KMS-11 (cell line): Measurements from ENCODE around the gene TSSK2.

ENCODE experiments used
- H2AFZ ChIP-seq: fragments of 200-600 bp; sonication (generic); 2 replicates; pipeline ENCODE4 v1.6.1; 2016; ENCODE audit warnings: antibody characterized with exemption, mixed run types, low read depth
- H3K27ac ChIP-seq: fragments of 200-600 bp; sonication (generic); 2 replicates; pipeline ENCODE4 v1.6.1; 2016; ENCODE audit warnings: mild to moderate bottlenecking, mixed run types
- H3K27me3 ChIP-seq: fragments of 200-600 bp; sonication (generic); 2 replicates; pipeline ENCODE4 v1.6.1; 2017; ENCODE audit warnings: mild to moderate bottlenecking, low read depth, mixed run types, moderate library complexity; ENCODE audit not compliant: insufficient read depth
- H3K36me3 ChIP-seq: fragments of 200-600 bp; sonication (generic); 2 replicates; pipeline ENCODE4 v1.6.1; 2017; ENCODE audit warnings: mild to moderate bottlenecking, mixed run types; ENCODE audit not compliant: insufficient read depth
- H3K4me1 ChIP-seq: fragments of 200-600 bp; sonication (generic); 2 replicates; pipeline ENCODE4 v1.6.1; 2016; ENCODE audit warnings: mild to moderate bottlenecking, low read depth, mixed run types; ENCODE audit not compliant: poor library complexity, severe bottlenecking
- H3K4me2 ChIP-seq: fragments of 200-600 bp; sonication (generic); 2 replicates; pipeline ENCODE4 v1.7.0; 2016; ENCODE audit warnings: mild to moderate bottlenecking, mixed run types
- H3K4me3 ChIP-seq: fragments of 200-600 bp; sonication (generic); IDR thresholded peaks from 2 replicates; pipeline ENCODE4 v1.6.1; 2017; ENCODE audit warnings: low read depth, low read length, mixed read lengths; ENCODE audit not compliant: insufficient read depth
- H3K79me2 ChIP-seq: fragments of 200-600 bp; sonication (generic); 2 replicates; pipeline ENCODE4 v1.6.1; 2016; ENCODE audit warnings: low read depth, mixed run types; ENCODE audit not compliant: insufficient read depth
- H3K9ac ChIP-seq: fragments of 200-600 bp; sonication (generic); 2 replicates; pipeline ENCODE4 v1.6.1; 2016; ENCODE audit warnings: mild to moderate bottlenecking, mixed run types
- H4K20me1 ChIP-seq: fragments of 200-600 bp; sonication (generic); 2 replicates; pipeline ENCODE4 v1.6.1; 2016; ENCODE audit warnings: mild to moderate bottlenecking, mixed run types; ENCODE audit not compliant: insufficient read depth
- TF ChIP-seq, protein P1 (sequence below): fragments of 200-600 bp; sonication (generic); conservative IDR thresholded peaks from 2 replicates; pipeline ENCODE4 v1.6.1; 2017; ENCODE audit warnings: low read depth, mild to moderate bottlenecking, antibody characterized with exemption, low read length, moderate library complexity, mixed read lengths

The TSSK2 gene

DNA sequence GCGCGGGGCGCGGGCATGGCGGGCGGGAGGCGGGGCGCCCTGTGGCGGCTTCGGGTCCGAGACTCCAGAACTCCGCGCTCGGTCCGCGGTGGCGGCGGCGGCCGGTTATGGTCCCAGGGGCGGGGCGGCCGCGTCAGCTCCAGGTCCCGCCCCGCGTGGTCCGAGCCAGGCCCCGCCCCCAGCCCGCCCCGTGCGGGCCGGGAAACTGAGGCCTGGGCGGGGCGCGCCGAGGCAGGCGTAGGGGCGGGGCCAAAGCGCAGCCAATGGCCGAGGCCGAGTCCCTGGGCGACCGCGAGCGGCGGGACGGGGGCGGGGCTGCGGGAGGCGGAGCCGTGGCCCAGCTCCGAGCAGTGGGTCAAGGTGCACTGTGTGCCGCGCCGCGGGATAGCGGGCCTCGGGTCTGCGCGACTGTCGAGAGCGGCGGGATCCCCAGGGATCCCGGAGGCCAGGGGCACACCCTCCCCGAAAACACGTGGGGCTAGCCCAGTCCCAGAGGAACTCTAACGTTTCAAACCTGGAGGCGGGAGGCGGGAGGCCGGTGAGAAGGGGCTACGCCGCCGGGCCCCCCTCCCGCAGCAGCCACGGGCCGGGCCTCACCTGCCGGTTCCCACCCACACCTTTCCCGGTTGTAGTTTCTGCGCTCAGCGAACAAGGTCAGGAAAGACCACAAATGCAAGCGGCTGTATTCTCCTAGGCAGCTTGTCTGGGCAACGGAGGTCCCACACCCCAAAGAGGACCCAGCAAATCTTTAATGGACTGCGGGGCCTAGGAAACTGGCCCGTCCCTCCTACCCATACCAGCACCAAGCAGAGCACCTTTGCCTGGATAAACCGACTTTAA, 47.8 kb downstream of the TSSK2 start, which contains the start of gene SLC25A1:
SLC25A1 (minus strand) TSS at position 80 of the 840 bp plus-strand sequence; CDS start at position 17, 63 bp downstream.
- H3K36me3 ChIP-seq, result no peaks in the 10 kb centered on the region
- TF ChIP-seq, protein P1, sequence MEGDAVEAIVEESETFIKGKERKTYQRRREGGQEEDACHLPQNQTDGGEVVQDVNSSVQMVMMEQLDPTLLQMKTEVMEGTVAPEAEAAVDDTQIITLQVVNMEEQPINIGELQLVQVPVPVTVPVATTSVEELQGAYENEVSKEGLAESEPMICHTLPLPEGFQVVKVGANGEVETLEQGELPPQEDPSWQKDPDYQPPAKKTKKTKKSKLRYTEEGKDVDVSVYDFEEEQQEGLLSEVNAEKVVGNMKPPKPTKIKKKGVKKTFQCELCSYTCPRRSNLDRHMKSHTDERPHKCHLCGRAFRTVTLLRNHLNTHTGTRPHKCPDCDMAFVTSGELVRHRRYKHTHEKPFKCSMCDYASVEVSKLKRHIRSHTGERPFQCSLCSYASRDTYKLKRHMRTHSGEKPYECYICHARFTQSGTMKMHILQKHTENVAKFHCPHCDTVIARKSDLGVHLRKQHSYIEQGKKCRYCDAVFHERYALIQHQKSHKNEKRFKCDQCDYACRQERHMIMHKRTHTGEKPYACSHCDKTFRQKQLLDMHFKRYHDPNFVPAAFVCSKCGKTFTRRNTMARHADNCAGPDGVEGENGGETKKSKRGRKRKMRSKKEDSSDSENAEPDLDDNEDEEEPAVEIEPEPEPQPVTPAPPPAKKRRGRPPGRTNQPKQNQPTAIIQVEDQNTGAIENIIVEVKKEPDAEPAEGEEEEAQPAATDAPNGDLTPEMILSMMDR, result no peak
- no peaks in the 10 kb centered on the region for H4K20me1 ChIP-seq

DNA sequence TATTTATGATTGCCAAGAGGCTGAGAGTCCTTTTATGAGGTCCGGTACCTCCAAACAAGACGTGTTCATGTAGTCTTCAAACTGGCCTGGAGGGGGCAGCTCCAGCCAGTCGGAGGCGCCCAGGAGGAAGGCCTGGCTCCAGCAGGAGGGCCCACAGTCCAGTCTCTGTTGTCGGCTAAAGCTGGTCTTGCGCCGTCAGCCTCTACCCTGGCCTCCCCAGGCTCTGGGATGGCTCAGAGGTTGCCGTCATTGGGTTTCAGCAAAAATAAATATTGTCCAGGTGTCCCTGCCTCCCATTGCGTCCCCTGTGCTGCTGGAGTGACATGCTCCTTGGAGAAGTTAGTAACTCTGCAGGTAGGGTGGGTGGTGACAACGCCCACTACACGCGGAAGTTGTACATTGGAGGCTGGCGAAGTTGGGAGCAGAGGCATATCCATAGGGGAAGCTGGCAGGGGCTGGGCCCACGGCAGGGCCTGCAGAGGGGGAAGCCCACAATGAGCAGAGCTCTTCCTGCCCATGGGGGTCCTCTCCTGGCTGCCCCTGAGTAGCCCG, 48.5 kb downstream of the TSSK2 start:
- TF ChIP-seq, protein P1, result peak; percentile 82
- peak overlapping the region; percentile 25; the same call in 1 of the 2 replicates for H3K9ac ChIP-seq
- H2AFZ ChIP-seq, result peak overlapping the region; percentile 85

More for the DNA sequence above, 47.8 kb downstream of the TSSK2 start, which contains the start of gene SLC25A1:
- peak within 1 kb of the TSS; percentile 85 for H2AFZ ChIP-seq
- H3K4me1 ChIP-seq, result peaks cover 16% of the 10 kb centered on the region
- H3K4me2 ChIP-seq, result peak within 1 kb of the TSS; percentile 88
- no peak within 1 kb of the TSS for H3K4me3 ChIP-seq
- no peaks in the 10 kb centered on the region; the same call in 1 of the 2 replicates for H3K79me2 ChIP-seq
- H3K27me3 ChIP-seq, result no peaks in the 10 kb centered on the region
- peak within 1 kb of the TSS; percentile 62; the same call in 1 of the 2 replicates for H3K9ac ChIP-seq
- H3K27ac ChIP-seq, result peak within 1 kb of the TSS; percentile 45

DNA sequence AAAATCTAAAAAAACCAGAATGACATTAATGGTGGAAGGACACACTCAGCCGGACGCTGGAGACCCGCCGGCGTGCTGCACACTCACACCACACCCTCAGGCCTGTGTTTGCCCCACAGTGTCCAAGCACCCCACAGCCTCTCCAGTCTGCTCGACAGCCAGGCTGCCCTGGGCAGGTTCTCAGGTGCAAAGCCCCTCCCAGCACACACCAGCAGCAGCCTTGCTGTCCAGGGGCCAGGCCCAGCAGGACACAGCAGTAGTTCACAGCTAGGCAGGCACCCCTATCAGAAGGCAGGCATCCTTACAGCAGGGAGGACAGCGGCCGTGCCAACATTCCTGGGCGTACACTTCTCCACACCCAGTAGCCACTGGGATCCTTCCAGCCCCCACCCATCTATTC, 49.1 kb downstream of the TSSK2 start:
- Histone ChIP-seq H4K20me1 (no peaks in the 10 kb centered on the region), H2AFZ (no peak overlapping the region), H3K79me2 (no peaks in the 10 kb centered on the region), H3K4me3 (no peak overlapping the region), H3K27me3 (no peaks in the 10 kb centered on the region), H3K4me1 (peaks cover 16% of the 10 kb centered on the region), H3K36me3 (no peaks in the 10 kb centered on the region), H3K4me2 (no peak overlapping the region), H3K27ac (no peak overlapping the region), H3K9ac (no peak overlapping the region)
- TF ChIP-seq, protein P1, result no peak

More for the DNA sequence above, 48.5 kb downstream of the TSSK2 start:
- Histone ChIP-seq H3K27me3 (no peaks in the 10 kb centered on the region), H3K27ac (no peak overlapping the region), H3K79me2 (no peaks in the 10 kb centered on the region; the same call in 1 of the 2 replicates), H3K4me3 (no peak overlapping the region), H3K4me1 (peaks cover 16% of the 10 kb centered on the region), H3K36me3 (no peaks in the 10 kb centered on the region), H3K4me2 (peak overlapping the region; percentile 88), H4K20me1 (no peaks in the 10 kb centered on the region)

DNA sequence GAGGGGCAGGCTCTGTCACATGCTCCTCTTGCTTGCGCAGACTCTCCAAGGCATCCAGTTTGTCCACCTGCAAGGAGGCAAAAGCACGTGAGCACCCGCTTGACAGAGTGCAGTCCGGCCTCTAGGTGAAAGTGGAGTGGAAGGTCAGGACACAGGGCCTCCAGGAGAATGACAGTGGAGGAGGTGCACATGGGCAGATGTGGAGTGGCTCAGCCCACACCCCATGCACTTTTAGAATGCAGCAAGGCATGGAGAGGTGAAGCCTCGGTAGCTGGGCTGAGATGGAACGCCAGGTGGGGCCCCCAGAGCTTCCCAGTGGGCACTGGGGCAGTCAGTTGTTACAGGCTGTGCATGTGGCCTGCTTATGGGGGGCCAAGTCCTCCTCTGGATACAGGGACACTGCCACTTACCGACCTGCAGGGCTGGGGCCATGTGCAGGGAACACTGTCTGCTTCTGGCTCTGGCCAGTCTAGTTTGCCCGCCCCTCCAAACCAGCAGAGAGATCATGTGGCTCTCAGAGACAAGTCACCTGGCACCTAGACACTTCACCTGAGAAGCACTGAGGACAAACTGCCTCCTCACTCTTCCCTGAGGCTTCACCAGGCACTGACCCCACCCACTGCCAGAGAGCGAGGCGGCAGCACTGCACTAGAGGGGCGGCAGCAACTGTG, 49.8 kb downstream of the TSSK2 start:
- Histone ChIP-seq H3K9ac (no peak overlapping the region), H3K4me3 (no peak overlapping the region), H3K4me2 (no peak overlapping the region), H2AFZ (no peak overlapping the region), H4K20me1 (no peaks in the 10 kb centered on the region), H3K27me3 (no peaks in the 10 kb centered on the region), H3K4me1 (peaks cover 16% of the 10 kb centered on the region), H3K79me2 (no peaks in the 10 kb centered on the region), H3K27ac (no peak overlapping the region), H3K36me3 (no peaks in the 10 kb centered on the region)
- TF ChIP-seq, protein P1, result no peak
